Measurements from ENCODE around the gene SCGB1C1. TPM values are rescaled to one million over a fixed set of nuclear protein-coding genes. Genes with fewer than 3 reads are reported as not detected.

The SCGB1C1 gene
- total RNA-seq, 1 experiment from 2014 or later = not detected

GRCh38 chr11:203056-203944 lies 10.4 kb downstream of the SCGB1C1 start:
- no peak for DNase-seq (ENCODE audit: low read depth, low spot score)
- in situ Hi-C loops (cut with HindIII; ENCODE audit: low pct_unique_long_range_greater_than_20kb, low sequenced_read_pairs) = no loop called here

- DNase-seq (ENCODE audit: low read depth, low spot score) = no peak
- in situ Hi-C loops (cut with HindIII; ENCODE audit: low pct_unique_long_range_greater_than_20kb, low sequenced_read_pairs) = no loop called here
Measured at GRCh38 chr11:203945-204586, 11.2 kb downstream of the SCGB1C1 start.

- in situ Hi-C loops (cut with HindIII; ENCODE audit: low pct_unique_long_range_greater_than_20kb, low sequenced_read_pairs) = no loop called here
Measured at GRCh38 chr11:204587-205109, 11.8 kb downstream of the SCGB1C1 start.

GRCh38 chr11:205221-206001 lies 12.5 kb downstream of the SCGB1C1 start:
- in situ Hi-C loops (cut with HindIII; ENCODE audit: low pct_unique_long_range_greater_than_20kb, low sequenced_read_pairs) = no loop called here
- DNase-seq (ENCODE audit: low read depth, low spot score) = no peak

More at GRCh38 chr11:204587-205109, 11.8 kb downstream of the SCGB1C1 start:
- DNase-seq (ENCODE audit: low read depth, low spot score) = no peak

GRCh38 chr11:206002-206384 lies 13.1 kb downstream of the SCGB1C1 start:
- DNase-seq (ENCODE audit: low read depth, low spot score) = no peak
- in situ Hi-C loops (cut with HindIII; ENCODE audit: low pct_unique_long_range_greater_than_20kb, low sequenced_read_pairs) = no loop called here

- DNase-seq (ENCODE audit: low read depth, low spot score) = no peak
- in situ Hi-C loops (cut with HindIII; ENCODE audit: low pct_unique_long_range_greater_than_20kb, low sequenced_read_pairs) = no loop called here
Measured at GRCh38 chr11:206526-207207, 13.8 kb downstream of the SCGB1C1 start.

GRCh38 chr11:207208-207862 lies 14.5 kb downstream of the SCGB1C1 start, which contains the start of the genes BET1L and RIC8A:
BET1L (minus strand) TSS chr11:207399; CDS start chr11:207321, 78 bp downstream.
RIC8A (plus strand) TSS chr11:207708; CDS start chr11:208855, 1,147 bp downstream.
- in situ Hi-C loops (cut with HindIII; ENCODE audit: low pct_unique_long_range_greater_than_20kb, low sequenced_read_pairs) = no loop called here
- peak; percentile 96 for DNase-seq (ENCODE audit: low read depth, low spot score)

- peak; percentile 32 for DNase-seq (ENCODE audit: low read depth, low spot score)
- in situ Hi-C loops (cut with HindIII; ENCODE audit: low pct_unique_long_range_greater_than_20kb, low sequenced_read_pairs) = no loop called here
Measured at GRCh38 chr11:207863-208180, 14.9 kb downstream of the SCGB1C1 start.

- in situ Hi-C loops (cut with HindIII; ENCODE audit: low pct_unique_long_range_greater_than_20kb, low sequenced_read_pairs) = no loop called here
- peak; percentile 60 for DNase-seq (ENCODE audit: low read depth, low spot score)
Measured at GRCh38 chr11:208181-208916, 15.5 kb downstream of the SCGB1C1 start.

GRCh38 chr11:208917-209260 lies 16.0 kb downstream of the SCGB1C1 start:
- in situ Hi-C loops (cut with HindIII; ENCODE audit: low pct_unique_long_range_greater_than_20kb, low sequenced_read_pairs) = no loop called here
- DNase-seq (ENCODE audit: low read depth, low spot score) = no peak

GRCh38 chr11:209275-210121 lies 16.6 kb downstream of the SCGB1C1 start:
- in situ Hi-C loops (cut with HindIII; ENCODE audit: low pct_unique_long_range_greater_than_20kb, low sequenced_read_pairs) = no loop called here
- no peak for DNase-seq (ENCODE audit: low read depth, low spot score)

GRCh38 chr11:210122-210802 lies 17.4 kb downstream of the SCGB1C1 start:
- DNase-seq (ENCODE audit: low read depth, low spot score) = no peak
- in situ Hi-C loops (cut with HindIII; ENCODE audit: low pct_unique_long_range_greater_than_20kb, low sequenced_read_pairs) = no loop called here

GRCh38 chr11:210803-211180 lies 17.9 kb downstream of the SCGB1C1 start:
- in situ Hi-C loops (cut with HindIII; ENCODE audit: low pct_unique_long_range_greater_than_20kb, low sequenced_read_pairs) = no loop called here
- DNase-seq (ENCODE audit: low read depth, low spot score) = no peak

GRCh38 chr11:211295-211694 lies 18.4 kb downstream of the SCGB1C1 start:
- in situ Hi-C loops (cut with HindIII; ENCODE audit: low pct_unique_long_range_greater_than_20kb, low sequenced_read_pairs) = no loop called here
- DNase-seq (ENCODE audit: low read depth, low spot score) = no peak

- in situ Hi-C loops (cut with HindIII; ENCODE audit: low pct_unique_long_range_greater_than_20kb, low sequenced_read_pairs) = no loop called here
- no peak for DNase-seq (ENCODE audit: low read depth, low spot score)
Measured at GRCh38 chr11:211741-212140, 18.9 kb downstream of the SCGB1C1 start.

Data from SK-MEL-5 (cell line).